GM19025 (cell line): Measurements from ENCODE around the gene TRPT1.

Source experiments
- ATAC-seq: cut with Tn5 transposase; IDR thresholded peaks from one replicate; pipeline ENCODE4 v1.9.1; 2021; ENCODE audit warnings: mild to moderate bottlenecking, low read depth, moderate library complexity; ENCODE audit not compliant: unreplicated experiment

TRPT1 gene

DNA sequence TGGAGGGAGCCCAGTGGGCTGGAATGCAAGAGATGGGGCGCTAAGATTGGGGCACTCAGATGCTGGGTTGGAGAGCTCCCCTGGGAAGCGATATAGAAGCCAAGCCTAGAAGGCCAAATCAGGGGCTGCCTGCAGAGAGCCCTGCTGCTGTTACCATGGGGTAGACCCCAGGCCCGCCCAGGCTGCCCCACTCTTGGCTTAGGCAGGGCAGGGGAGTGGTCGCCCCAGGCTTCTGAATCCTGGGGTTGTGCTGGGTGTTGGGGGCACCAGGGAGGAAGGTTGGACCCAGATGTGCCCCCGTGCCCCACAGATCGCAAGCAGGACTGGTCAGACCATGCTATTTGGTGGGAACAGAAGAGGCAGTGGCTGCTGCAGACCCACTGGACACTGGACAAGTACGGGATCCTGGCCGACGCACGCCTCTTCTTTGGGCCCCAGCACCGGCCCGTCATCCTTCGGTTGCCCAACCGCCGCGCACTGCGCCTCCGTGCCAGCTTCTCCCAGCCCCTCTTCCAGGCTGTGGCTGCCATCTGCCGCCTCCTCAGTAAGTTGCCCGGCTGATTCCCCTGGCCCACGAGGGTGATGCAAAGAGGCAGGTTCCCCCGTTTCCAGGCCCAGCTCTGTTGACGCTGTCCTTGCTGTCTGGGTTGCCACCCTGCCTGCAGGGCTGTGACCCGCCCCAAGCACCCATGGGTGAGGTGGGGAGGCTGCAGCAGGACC is 15.5 kb downstream of the TRPT1 start:
- no peak for ATAC-seq

DNA sequence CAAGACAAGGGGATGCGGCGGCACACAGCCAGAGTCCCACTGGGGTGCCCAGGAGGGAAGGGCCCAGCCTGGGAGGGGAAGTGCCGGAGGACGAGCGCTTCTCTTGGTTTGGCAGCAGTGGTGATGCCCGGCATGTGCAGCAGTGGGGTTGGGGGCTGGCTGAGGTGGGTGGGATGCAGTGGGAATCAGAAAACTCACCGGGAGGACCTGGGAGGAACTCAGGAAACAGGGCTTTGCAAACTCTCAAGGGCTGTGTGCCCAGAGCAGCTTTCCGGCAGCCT is 16.5 kb downstream of the TRPT1 start:
- no peak for ATAC-seq

GRCh38 chr11:64208796-64209562 is 17.0 kb downstream of the TRPT1 start:
- ATAC-seq = no peak

GRCh38 chr11:64208086-64208795 is 17.7 kb downstream of the TRPT1 start:
- no peak for ATAC-seq

GRCh38 chr11:64207256-64208085 is 18.5 kb downstream of the TRPT1 start:
- peak; percentile 48 for ATAC-seq

GRCh38 chr11:64206457-64207255 is 19.3 kb downstream of the TRPT1 start, which contains the start of gene FERMT3:
TSS of gene FERMT3 (plus strand) at chr11:64206721. CDS start at chr11:64207365, 644 bp downstream.
- ATAC-seq = peak; percentile 47

- no peak for ATAC-seq
Observed at GRCh38 chr11:64204464-64204989, 21.5 kb downstream of the TRPT1 start.

DNA sequence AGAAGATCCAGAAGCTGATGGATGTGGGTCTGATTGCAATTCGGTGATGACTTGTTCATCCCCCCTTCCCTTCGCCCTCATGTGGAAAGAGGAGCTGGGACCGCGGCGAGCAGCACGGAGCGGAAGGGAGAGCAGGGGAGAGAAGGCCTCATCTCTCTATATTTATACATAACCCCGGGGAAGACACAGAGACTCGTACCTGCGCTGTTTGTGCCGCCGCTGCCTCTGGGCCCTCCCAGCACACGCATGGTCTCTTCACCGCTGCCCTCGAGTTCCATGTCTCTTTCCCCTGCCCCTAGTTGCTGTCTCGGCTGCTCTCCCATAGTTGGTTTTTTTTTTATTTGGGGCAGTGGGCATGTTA is 21.9 kb downstream of the TRPT1 start:
- no peak for ATAC-seq

DNA sequence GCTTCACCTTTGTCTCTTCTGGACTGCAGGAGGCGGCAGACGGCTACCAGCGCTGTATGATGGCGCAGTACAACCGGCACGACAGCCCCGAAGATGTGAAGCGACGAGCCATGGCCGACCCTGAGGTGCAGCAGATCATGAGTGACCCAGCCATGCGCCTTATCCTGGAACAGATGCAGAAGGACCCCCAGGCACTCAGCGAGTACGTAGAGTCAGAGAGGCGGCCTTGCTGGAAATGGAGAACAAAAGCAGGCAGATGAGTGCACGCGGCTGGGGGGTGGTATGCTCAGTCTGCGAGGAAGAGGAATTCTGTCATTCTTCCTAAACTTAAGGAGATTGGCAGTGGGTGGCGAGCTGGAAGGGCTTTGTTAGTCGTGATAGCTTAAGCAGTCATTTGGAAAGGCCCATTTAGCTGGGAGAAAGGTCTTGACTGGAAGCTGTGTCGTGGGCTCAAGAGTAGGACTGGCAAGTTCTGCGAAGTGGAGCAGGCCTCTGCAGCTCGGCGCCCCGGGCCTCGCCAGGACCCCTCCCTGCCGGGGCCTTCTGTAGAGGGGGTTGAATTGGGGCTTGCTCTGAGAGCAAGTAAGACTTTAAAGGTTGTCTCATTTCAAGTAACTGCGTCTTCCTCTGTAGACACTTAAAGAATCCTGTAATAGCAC is 22.4 kb downstream of the TRPT1 start:
- ATAC-seq = no peak

DNA sequence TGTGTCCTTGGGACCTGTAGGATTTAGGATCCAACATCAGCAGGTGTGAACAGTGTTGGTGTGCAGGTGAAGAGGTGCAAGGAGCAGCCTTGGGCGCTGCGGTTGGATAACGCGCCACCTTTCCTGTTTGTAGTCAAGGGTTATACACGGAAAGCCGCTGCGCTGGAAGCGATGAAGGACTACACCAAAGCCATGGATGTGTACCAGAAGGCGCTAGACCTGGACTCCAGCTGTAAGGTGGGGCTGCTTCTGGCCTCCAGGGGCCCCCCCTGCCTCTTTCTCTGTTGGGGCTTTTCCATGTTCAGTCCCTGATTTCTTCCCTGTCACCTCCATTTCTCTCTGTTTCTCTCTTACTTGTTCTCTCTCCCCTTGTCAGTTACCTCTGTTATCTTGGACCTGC is 23.0 kb downstream of the TRPT1 start:
- no peak for ATAC-seq

DNA sequence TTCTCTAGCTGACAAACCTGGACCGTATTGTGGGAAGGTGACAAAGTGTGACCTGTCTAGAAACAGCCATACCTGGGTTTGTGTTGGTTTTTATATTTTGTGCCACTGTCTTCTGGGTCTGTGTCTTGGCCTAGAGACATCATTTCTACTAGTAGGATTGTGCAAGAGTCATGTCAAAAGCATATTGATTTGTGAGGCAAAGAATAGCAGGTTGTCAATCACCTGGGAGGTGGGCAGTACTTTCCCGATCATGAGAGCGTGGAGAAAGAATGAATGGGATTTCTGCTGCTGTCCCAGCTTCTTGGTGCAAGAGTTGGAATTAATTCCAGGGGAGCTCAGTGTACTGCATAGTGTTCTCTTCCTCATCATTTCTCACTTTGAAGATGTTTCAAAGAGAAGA is 24.4 kb downstream of the TRPT1 start:
- no peak for ATAC-seq

DNA sequence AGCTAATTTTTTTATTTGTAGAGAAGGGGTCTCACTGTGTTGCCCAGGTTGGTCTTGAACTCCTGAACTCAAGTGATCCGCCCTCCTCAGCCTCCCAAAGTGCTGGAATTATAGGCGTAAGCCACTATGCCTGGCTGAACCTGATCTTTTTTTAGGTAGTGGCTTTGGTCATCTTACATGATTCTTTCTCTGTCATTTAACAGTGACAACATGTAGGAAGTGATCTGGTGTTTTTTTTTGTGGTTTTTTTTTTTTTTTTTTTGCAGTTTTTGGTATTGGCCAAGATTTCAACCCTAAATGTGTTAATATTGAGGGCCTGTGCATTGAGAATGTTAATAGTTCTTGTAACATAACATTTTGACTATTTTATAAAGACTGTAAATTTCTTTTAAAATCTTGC is 27.5 kb downstream of the TRPT1 start:
- ATAC-seq = no peak

GRCh38 chr11:64196626-64197025 is 29.4 kb downstream of the TRPT1 start:
- no peak for ATAC-seq

DNA sequence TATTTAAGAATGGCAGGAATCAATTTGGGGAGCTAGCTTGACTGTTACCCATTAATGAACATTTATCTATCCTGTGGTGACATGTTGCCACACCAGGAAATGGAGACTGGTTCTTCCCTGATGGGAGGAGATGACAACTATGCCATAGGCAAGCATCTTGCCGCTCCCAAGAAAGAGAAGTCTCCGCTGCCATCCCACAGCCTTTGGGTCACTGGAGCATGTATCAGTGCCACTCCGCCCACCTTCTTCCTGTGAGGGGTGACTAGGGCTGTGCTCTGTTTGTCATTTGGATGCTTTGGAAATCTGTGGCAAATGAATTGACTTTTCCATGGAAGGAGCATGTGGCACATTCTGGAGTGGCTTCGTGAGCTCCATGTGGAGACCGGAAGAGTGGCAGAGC is 33.6 kb downstream of the TRPT1 start:
- ATAC-seq = no peak

- no peak for ATAC-seq
Observed at GRCh38 chr11:64186492-64187165, 39.4 kb downstream of the TRPT1 start.

GRCh38 chr11:64185693-64186491 is 40.1 kb downstream of the TRPT1 start, which contains the start of gene STIP1:
TSS of gene STIP1 (plus strand) at chr11:64186171. CDS start at chr11:64186262, 91 bp downstream.
- peak; percentile 83 for ATAC-seq

DNA sequence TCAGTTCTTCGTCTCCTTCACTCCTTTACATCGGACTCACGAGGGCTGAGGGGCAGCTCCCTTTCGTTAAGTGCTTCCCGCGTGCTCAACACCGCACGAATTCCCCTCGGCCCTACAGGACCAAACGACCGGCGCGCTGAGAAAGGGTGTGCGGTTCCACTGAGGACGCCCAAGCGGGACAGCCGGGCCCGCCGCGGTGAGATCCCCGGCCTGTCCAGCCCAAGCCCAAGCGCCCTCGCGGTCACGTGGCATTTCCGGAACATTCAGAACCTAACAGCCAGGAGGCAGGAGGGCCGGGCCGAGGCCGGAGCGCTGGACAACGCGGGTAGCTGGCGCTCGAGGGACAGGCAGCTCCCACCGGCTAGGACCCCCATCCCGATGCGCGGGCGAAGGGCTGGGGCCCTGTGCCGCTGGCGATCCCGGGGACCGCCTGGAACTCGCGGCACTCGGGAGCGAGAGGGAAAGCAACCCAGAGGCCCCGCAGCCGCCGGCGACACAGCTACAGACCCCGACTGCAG is 40.8 kb downstream of the TRPT1 start:
- peak; percentile 13 for ATAC-seq
